A549 (cell line): Measurements from ENCODE around the gene KMT5C.

Source experiments
- CHD4 ChIP-seq: fragments of 200-600 bp; sonication (generic); IDR thresholded peaks from 2 replicates; pipeline ENCODE4 v1.6.1; 2016; ENCODE audit warnings: antibody characterized with exemption, mild to moderate bottlenecking, borderline replicate concordance
- TF ChIP-seq, protein P1 (sequence below): fragments of >200 bp; sonication (Bioruptor Twin); formaldehyde crosslinking; IDR thresholded peaks from 3 replicates; pipeline ENCODE4 v1.5.1; 2016
- TF ChIP-seq, protein P2 (sequence below): fragments of 200-600 bp; sonication (generic); IDR thresholded peaks from 2 replicates; pipeline ENCODE4 v1.6.1; 2016; ENCODE audit warnings: antibody characterized with exemption, mild to moderate bottlenecking, moderate library complexity

DNA sequence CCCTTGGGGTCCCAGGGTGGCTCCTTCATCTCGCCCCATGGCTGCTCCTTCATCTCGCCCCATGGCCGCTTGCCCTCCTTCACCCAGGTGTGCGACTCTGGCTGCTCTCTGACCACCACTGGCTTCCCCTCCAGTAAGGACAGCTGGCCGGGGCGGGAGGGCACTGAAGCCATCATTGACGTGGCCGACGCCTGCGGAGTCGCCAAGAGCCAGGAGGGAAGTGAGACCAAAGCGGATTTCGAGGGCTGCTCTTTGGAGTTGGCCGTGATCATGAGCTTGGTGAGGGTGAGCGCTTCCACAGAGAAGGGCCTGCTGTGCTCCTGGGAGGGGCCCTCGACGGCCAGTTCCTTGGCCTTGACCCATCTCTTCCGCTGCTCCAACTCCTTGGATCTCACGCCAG is 18.8 kb downstream of the KMT5C start:
- no peak for TF ChIP-seq CHD4
- TF ChIP-seq, protein P1, sequence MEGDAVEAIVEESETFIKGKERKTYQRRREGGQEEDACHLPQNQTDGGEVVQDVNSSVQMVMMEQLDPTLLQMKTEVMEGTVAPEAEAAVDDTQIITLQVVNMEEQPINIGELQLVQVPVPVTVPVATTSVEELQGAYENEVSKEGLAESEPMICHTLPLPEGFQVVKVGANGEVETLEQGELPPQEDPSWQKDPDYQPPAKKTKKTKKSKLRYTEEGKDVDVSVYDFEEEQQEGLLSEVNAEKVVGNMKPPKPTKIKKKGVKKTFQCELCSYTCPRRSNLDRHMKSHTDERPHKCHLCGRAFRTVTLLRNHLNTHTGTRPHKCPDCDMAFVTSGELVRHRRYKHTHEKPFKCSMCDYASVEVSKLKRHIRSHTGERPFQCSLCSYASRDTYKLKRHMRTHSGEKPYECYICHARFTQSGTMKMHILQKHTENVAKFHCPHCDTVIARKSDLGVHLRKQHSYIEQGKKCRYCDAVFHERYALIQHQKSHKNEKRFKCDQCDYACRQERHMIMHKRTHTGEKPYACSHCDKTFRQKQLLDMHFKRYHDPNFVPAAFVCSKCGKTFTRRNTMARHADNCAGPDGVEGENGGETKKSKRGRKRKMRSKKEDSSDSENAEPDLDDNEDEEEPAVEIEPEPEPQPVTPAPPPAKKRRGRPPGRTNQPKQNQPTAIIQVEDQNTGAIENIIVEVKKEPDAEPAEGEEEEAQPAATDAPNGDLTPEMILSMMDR, result no peak
- TF ChIP-seq, protein P2, sequence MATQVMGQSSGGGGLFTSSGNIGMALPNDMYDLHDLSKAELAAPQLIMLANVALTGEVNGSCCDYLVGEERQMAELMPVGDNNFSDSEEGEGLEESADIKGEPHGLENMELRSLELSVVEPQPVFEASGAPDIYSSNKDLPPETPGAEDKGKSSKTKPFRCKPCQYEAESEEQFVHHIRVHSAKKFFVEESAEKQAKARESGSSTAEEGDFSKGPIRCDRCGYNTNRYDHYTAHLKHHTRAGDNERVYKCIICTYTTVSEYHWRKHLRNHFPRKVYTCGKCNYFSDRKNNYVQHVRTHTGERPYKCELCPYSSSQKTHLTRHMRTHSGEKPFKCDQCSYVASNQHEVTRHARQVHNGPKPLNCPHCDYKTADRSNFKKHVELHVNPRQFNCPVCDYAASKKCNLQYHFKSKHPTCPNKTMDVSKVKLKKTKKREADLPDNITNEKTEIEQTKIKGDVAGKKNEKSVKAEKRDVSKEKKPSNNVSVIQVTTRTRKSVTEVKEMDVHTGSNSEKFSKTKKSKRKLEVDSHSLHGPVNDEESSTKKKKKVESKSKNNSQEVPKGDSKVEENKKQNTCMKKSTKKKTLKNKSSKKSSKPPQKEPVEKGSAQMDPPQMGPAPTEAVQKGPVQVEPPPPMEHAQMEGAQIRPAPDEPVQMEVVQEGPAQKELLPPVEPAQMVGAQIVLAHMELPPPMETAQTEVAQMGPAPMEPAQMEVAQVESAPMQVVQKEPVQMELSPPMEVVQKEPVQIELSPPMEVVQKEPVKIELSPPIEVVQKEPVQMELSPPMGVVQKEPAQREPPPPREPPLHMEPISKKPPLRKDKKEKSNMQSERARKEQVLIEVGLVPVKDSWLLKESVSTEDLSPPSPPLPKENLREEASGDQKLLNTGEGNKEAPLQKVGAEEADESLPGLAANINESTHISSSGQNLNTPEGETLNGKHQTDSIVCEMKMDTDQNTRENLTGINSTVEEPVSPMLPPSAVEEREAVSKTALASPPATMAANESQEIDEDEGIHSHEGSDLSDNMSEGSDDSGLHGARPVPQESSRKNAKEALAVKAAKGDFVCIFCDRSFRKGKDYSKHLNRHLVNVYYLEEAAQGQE, result no peak
